GM12878 (cell line): Measurements from ENCODE around the gene PCGF1. TPM values are rescaled to one million over a fixed set of nuclear protein-coding genes. Genes with fewer than 3 reads are reported as not detected.

Source experiments
- ATAC-seq: fragments of 200-7000 bp; cut with Tn5 transposase; 3 replicates; pipeline ENCODE4 v1.9.1; 2020; ENCODE audit warnings: mild to moderate bottlenecking, moderate library complexity
- BruUV-seq: library from RNA; stranded (reverse); fragments of 400-500 nt; replicated peaks from 2 replicates; lab custom pipeline; 2021; lab: Mats Ljungman, UMichigan
- CTCF ChIA-PET: fragments of 300-600 bp; sonication (Branson Sonifier 250); formaldehyde crosslinking; extraction: SDS; loops from one replicate; lab custom pipeline; 2021; ENCODE audit warnings: inconsistent platforms; lab: Yijun Ruan, JAX
- POLR2A ChIA-PET: fragments of 350-600 bp; formaldehyde crosslinking; extraction: SDS; loops from one replicate; lab custom pipeline; 2021; ENCODE audit warnings: inconsistent platforms; lab: Charles Lee
- RAD21 ChIA-PET: fragments of 300-600 bp; sonication (Branson Sonifier 250); formaldehyde crosslinking; loops from one replicate; lab custom pipeline; 2023; ENCODE audit warnings: antibody characterized with exemption; ENCODE audit not compliant: unreplicated experiment; lab: Charles Lee
- SMC1A ChIA-PET: fragments of 300-600 bp; sonication (Branson Sonifier 250); formaldehyde crosslinking; loops from one replicate; lab custom pipeline; 2023; ENCODE audit not compliant: unreplicated experiment, uncharacterized antibody; lab: Charles Lee
- DNase-seq: peaks from one replicate; pipeline ENCODE4 v3.0.0-alpha.2; 2011; ENCODE audit warnings: low read depth, low spot score
- FAIRE-seq: peaks from 3 replicates; lab custom pipeline; 2011; peaks lifted over from hg19 to GRCh38; lab: Jason Lieb, UNC
- H2AFZ ChIP-seq: 2 replicates; pipeline ENCODE4 v1.6.0; 2011; ENCODE audit warnings: low read depth, low read length, control low read depth; ENCODE audit not compliant: control insufficient read depth
- H3K27ac ChIP-seq: 2 replicates; pipeline ENCODE4 v1.5.1; 2011; ENCODE audit warnings: control low read depth; ENCODE audit not compliant: control insufficient read depth, insufficient read depth
- H3K27me3 ChIP-seq, 2 experiments: replicated peaks in 1 of 2; 2 replicates each; pipeline versions ENCODE4 v1.6.0 to v1.6.1; 2011; ENCODE audit warnings: low read length in 1 of 2; ENCODE audit not compliant: control insufficient read depth in 2 of 2, insufficient read depth in 2 of 2
- H3K36me3 ChIP-seq, 2 experiments: 2 replicates each; pipeline ENCODE4 v1.5.1; 2011; ENCODE audit warnings: low read length in 1 of 2; ENCODE audit not compliant: control insufficient read depth in 2 of 2, insufficient read depth in 2 of 2
- H3K4me1 ChIP-seq: 2 replicates; pipeline ENCODE4 v1.6.1; 2011; ENCODE audit warnings: mild to moderate bottlenecking, low read length, moderate library complexity, mixed read lengths; ENCODE audit not compliant: control insufficient read depth, insufficient read depth
- H3K4me2 ChIP-seq: 2 replicates; pipeline ENCODE4 v1.6.0; 2011; ENCODE audit warnings: control low read depth; ENCODE audit not compliant: control insufficient read depth, insufficient read depth
- H3K4me3 ChIP-seq: fragments of 200-600 bp; sonication (generic); 2 replicates; pipeline ENCODE4 v1.5.1; 2016
- H3K79me2 ChIP-seq: 2 replicates; pipeline ENCODE4 v1.6.0; 2011; ENCODE audit warnings: low read length; ENCODE audit not compliant: control insufficient read depth, insufficient read depth
- H3K9ac ChIP-seq: 2 replicates; pipeline ENCODE4 v1.8.0; 2011; ENCODE audit warnings: low read length, control low read depth, mixed read lengths; ENCODE audit not compliant: control insufficient read depth, insufficient read depth
- H3K9me3 ChIP-seq: replicated peaks from 3 replicates; pipeline ENCODE4 v1.5.1; 2011; ENCODE audit warnings: mild to moderate bottlenecking, low read length; ENCODE audit not compliant: control insufficient read depth, insufficient read depth
- H4K20me1 ChIP-seq: 2 replicates; pipeline ENCODE4 v1.6.0; 2011; ENCODE audit not compliant: control insufficient read depth, insufficient read depth
- BMI1 ChIP-seq: fragments of 450-650 bp; IDR thresholded peaks from 2 replicates; pipeline ENCODE4 v1.6.1; 2016; ENCODE audit warnings: mild to moderate bottlenecking, moderate library complexity, borderline replicate concordance
- CBX5 ChIP-seq: sonication (generic); IDR thresholded peaks from 2 replicates; pipeline ENCODE4 v1.6.1; 2016; ENCODE audit warnings: low read depth, moderate library complexity, mild to moderate bottlenecking, inconsistent platforms
- HDGF ChIP-seq: fragments of 450-650 bp; IDR thresholded peaks from 2 replicates; pipeline ENCODE4 v1.6.1; 2016; ENCODE audit warnings: antibody characterized with exemption
- KLF5 ChIP-seq: fragments of 450-650 bp; IDR thresholded peaks from 2 replicates; pipeline ENCODE4 v1.6.1; 2014; ENCODE audit warnings: mild to moderate bottlenecking; ENCODE audit not compliant: partially characterized antibody
- MLLT1 ChIP-seq: fragments of 450-650 bp; IDR thresholded peaks from 2 replicates; pipeline ENCODE4 v1.6.1; 2016; ENCODE audit warnings: mild to moderate bottlenecking
- MTA2 ChIP-seq: fragments of 450-650 bp; IDR thresholded peaks from 2 replicates; pipeline ENCODE4 v1.6.1; 2016; ENCODE audit warnings: low read depth, mild to moderate bottlenecking, moderate library complexity
- NR2C1 ChIP-seq: fragments of 450-650 bp; IDR thresholded peaks from 2 replicates; pipeline ENCODE4 v1.6.1; 2017; ENCODE audit warnings: antibody characterized with exemption, mild to moderate bottlenecking, moderate library complexity
- POLR2A ChIP-seq: IDR thresholded peaks from 2 replicates; pipeline ENCODE4 v1.6.1; 2011; ENCODE audit warnings: low read depth, mild to moderate bottlenecking, low read length
- RELA ChIP-seq: fragments of 450-650 bp; IDR thresholded peaks from 2 replicates; pipeline ENCODE4 v1.8.0; 2014; ENCODE audit warnings: borderline replicate concordance; ENCODE audit not compliant: partially characterized antibody
- REST ChIP-seq: IDR thresholded peaks from 2 replicates; pipeline ENCODE4 v1.6.1; 2012; ENCODE audit warnings: mild to moderate bottlenecking, low read depth, low read length
- SMAD1 ChIP-seq: fragments of 450-650 bp; IDR thresholded peaks from 2 replicates; pipeline ENCODE4 v1.6.1; 2018; ENCODE audit warnings: mild to moderate bottlenecking, low read depth; ENCODE audit not compliant: partially characterized antibody
- SUZ12 ChIP-seq: fragments of 200-600 bp; sonication (generic); IDR thresholded peaks from one replicate; pipeline ENCODE4 v1.6.1; 2018; ENCODE audit warnings: antibody characterized with exemption, mild to moderate bottlenecking; ENCODE audit not compliant: unreplicated experiment
- TBL1XR1 ChIP-seq: IDR thresholded peaks from 2 replicates; pipeline ENCODE4 v1.6.1; 2012; ENCODE audit warnings: low read depth, low read length, improper control_type of control experiment
- YBX1 ChIP-seq: fragments of 450-650 bp; IDR thresholded peaks from 2 replicates; pipeline ENCODE4 v1.6.1; 2016; ENCODE audit warnings: antibody characterized with exemption
- ZNF274 ChIP-seq: IDR thresholded peaks from one replicate; pipeline ENCODE4 v1.8.0; 2011; ENCODE audit not compliant: insufficient read length, insufficient read depth
- WGBS: methylation state at CpG from one replicate; pipeline ENCODE4 v1.1.6; 2016; ENCODE audit warnings: low lambda C conversion rate; ENCODE audit not compliant: insufficient replicate concordance, insufficient coverage; ENCODE audit errors: missing lambda C conversion rate; 5-methylcytosine and 5-hydroxymethylcytosine counted together
- in situ Hi-C: fragments of 300-500 bp; cut with MboI; formaldehyde crosslinking; loops from 9 replicates; pipeline ENCODE4 v1.14.3; 2018; ENCODE audit warnings: mixed read lengths
- intact Hi-C: fragments of 100-400 bp; cut with micrococcal nuclease; formaldehyde crosslinking; loops from one replicate; pipeline ENCODE4 v1.14.2; 2022; ENCODE audit not compliant: unreplicated experiment
- polyA plus RNA-seq, 11 experiments: library from polyadenylated mRNA; depleted of rRNA in 4 of 11; unstranded in 6 of 11; stranded (reverse) in 5 of 11; fragments of >200 nt; fragmentation: Nextera tagmentation in 4 of 11; fragmentation: Illumina TruSeq in 1 of 11; extraction: Ambion mirVana in 4 of 11; extraction: Trizol in 1 of 11; gene quantifications; 1 replicate in 1 of 11; 2 replicates in 10 of 11; pipeline versions ENCODE4 v1.2.1 to v1.2.3, GENCODE V29; 2011 to 2016; ENCODE audit warnings: inconsistent platforms in 2 of 11, missing spikeins in 2 of 11, low read depth in 1 of 11
- total RNA-seq, 4 experiments: library from RNA; depleted of rRNA in 3 of 4; stranded (reverse); fragments of >200 nt in 3 of 4; fragmentation: Illumina TruSeq in 1 of 4; extraction: Trizol in 1 of 4; gene quantifications; 2 replicates each; pipeline versions ENCODE4 v1.2.1 to v1.2.3, GENCODE V29; 2013 to 2021

The PCGF1 gene
- total and polyA plus RNA-seq, 10 of the 15 experiments (the other 5 are each of a cell fraction or from before 2014, with no cell fraction given), result 23.1 to 50.8 (median 27.4) TPM

GRCh38 chr2:74511104-74511989 is 3.9 kb upstream of the PCGF1 start:
- FAIRE-seq, result no peak
- POLR2A ChIA-PET, result interaction anchor here (0.6 to 5.8 kb wide), 5 partner anchors 19 to 1333 kb away, joined by 3 to 33 read pairs (median 6); partner anchors contain the start of genes AUP1 and HTRA2
- RAD21 ChIA-PET, result interaction anchor here (0.6 to 5.1 kb wide), 2 partner anchors 23 to 75 kb away, joined by 3 to 61 read pairs; no protein-coding TSS in a partner anchor

More at GRCh38 chr2:74511104-74511989, 3.9 kb upstream of the PCGF1 start:
- Histone ChIP-seq H3K4me2 (no peak overlapping the region), H3K27me3 (peaks cover 18 to 28% of the 10 kb centered on the region in 2 experiments), H3K4me1 (peaks cover 20% of the 10 kb centered on the region), H3K79me2 (peaks cover 8% of the 10 kb centered on the region), H3K9ac (no peak overlapping the region), H3K36me3 (no peaks in the 10 kb centered on the region), H4K20me1 (no peaks in the 10 kb centered on the region), H2AFZ (no peak overlapping the region), H3K9me3 (no peaks in the 10 kb centered on the region; the same call in 2 of the 3 replicates), H3K27ac (no peak overlapping the region), H3K4me3 (no peak overlapping the region)
- WGBS, result 68% methylated on average over 11 of the region's 11 CpGs
- CTCF ChIA-PET, result interaction anchor here (2.5 to 13.9 kb wide), 3 partner anchors 19 to 75 kb away, joined by 8 to 231 read pairs (median 135); partner anchors contain the start of genes AUP1, DQX1 and HTRA2
- ATAC-seq, result no peak
- in situ Hi-C loops, result no loop called here
- no peak for DNase-seq
- no TSS peak for BruUV-seq
- TF ChIP-seq RELA (no peak), YBX1 (no peak), TBL1XR1 (no peak), MTA2 (no peak), MLLT1 (no peak), REST (no peak), BMI1 (no peak), ZNF274 (no peak), CBX5 (no peak), HDGF (no peak), NR2C1 (no peak), KLF5 (no peak), SMAD1 (no peak), SUZ12 (no peak), POLR2A (no peak)
- SMC1A ChIA-PET, result interaction anchor here (0.7 to 5.2 kb wide), 6 partner anchors 8 to 75 kb away, joined by 3 to 71 read pairs (median 4); no protein-coding TSS in a partner anchor
- intact Hi-C loops, result no loop called here
